GOT3 (cell line): ENCODE results near the gene P2RY14.
"Not testable (repeated sequence)": the region's sequence is repeated elsewhere in the genome, so short reads cannot be mapped to it uniquely, and the experiment has no call there.

ENCODE experiments used
- DNase-seq: peaks from one replicate; lab custom pipeline; 2025; ENCODE audit warnings: mixed read lengths; lab: John Stamatoyannopoulos, UW

The P2RY14 gene

DNA sequence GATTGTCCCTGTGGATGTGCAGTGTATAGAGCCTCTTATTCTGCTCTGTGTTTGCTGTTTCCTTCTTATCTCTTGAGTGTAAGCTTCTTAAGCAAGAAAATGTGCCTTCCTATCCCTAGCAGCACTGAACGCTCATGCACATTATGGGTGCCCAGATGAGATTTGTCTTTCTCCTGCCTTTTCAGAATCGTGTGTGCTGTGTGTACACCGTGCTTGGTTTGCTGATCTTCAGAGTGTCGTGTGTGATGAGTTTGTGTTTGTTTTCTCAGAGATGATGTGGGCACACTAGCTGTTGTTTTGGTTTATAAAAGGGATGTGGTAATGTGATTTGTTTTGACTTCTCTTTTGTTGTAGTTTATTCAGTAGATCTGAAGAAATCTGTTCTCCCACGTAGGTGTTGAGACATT is 95.1 kb downstream of the P2RY14 start:
- no peak for DNase-seq

DNA sequence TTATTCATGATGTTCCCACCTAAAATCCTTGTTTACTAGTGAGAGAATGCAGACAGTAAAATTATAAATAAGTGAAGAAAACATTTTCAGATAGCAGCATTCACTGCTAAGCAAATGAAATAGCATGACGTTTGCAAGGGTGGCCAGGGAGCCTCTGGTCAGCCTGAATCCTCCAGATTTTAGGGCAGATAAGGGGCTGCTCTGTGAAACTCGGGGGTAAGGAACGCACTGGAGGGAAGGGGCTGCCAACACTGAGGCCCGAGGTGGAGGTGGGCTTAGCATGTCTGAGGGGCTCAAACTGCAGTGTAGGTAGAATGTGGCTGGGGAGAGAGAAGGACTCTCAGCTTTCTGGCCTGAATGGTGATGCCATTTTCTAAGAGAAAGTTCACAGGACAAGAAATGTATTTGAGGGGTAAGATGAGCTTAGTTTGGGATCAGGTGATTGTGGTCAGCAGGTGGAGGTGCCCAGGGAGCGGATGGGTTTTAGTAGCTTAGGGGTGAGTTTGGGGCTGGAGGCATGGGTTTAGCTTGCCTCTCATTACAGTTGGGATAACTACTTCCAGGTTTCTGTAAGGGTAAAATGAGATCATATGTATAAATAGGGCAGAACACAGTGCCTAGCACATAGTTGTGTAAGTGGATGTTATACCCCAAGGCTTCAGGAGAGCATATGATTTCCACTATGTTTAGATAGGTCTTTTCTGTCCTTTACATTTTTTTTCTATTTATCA is 95.8 kb downstream of the P2RY14 start:
- no peak for DNase-seq

DNA sequence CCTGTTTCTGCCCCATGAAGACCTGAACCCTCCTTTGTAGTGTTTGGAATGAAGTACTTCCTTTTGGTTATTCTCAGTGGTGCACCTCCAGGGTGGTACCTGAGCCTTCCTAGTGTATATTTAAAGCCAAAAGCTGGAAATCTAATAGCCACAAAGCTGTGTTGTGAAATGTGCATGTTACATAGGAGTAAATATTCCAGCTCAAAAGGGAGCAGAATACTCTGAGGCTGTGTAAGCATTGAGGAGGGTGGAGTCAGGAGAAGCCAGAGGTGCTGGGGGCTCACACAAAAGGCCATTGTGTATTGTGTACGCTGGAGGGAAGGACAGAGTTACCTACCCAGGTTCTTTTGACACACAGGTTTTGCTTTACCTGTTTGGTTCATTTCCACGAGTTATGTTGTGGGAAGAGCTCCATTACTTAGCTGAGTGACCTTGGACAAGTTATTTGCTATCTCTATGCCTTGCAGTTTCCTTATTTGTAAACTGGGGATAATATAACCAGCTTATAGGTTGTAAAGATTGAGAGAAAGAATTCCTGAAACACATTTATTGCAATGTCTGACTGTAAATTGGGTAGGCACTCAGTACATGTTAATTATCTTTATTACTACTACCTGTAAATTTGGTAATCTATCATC is 100.0 kb downstream of the P2RY14 start:
- DNase-seq = no peak

DNA sequence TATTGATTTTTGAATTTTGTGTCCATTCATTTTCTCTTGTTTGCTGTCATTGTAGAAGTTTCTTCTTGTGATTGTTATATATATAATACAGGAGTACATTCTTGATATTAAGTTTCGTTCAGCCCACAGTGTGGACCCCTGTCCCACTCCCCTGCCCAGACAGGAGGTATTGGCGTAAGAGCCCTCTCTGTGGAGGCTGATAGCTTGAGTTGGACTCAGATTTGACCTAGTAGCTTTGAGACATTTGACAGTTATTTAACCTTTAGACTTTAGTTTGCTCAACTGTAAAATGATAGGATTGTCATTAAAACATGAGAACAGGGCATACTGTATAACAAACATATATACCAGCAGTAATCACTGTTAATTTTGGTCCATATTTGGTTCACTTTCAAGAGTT is 102.4 kb downstream of the P2RY14 start:
- DNase-seq = no peak

DNA sequence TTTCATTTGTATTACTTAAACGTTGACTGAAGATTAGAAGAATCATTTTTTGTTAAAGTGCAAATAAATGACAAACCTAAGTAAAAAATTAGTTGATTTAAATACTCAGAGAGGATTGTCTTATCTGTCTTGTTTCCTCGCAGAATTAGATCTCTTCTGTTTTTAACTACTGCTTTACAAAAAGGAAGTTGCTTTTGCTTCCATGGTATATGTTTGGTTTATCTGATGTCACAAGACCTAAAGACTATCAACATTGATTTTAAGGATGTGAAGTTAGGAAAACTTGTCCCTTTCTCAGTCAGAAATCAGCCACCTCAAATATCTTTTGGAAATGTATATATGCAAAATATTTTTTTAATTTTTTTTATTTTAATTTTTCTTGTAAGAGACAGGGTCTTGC is 104.0 kb downstream of the P2RY14 start:
- no peak for DNase-seq

DNA sequence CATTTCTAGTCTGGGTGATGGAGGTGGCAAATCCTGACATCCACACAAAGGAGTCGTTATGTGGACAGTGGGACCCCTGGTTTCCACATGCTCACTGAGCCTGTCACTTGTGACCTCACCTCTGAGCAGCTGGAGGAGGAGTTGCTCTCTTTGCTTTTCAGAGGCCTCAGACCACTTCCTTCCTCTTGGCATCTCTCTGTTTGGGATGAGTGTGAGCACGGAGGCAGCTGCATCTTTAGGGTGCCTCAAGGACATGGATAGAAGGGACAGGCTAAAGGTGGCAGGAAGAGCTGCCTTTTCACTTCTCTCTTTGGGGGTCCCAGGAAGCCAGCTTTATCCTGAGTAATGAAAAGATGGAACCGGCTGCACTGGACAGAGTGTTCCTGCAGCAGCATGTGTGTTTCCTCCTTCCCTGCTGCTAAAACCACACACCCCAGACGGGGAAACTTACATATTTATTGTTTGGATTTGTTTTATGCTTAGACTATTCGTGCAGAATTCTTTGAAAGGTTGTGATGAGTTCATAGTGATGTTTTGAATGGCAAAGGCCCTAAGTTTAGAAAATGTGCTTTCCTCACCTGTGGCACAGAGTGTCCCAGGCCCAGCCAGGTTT is 107.1 kb downstream of the P2RY14 start:
- no peak for DNase-seq

DNA sequence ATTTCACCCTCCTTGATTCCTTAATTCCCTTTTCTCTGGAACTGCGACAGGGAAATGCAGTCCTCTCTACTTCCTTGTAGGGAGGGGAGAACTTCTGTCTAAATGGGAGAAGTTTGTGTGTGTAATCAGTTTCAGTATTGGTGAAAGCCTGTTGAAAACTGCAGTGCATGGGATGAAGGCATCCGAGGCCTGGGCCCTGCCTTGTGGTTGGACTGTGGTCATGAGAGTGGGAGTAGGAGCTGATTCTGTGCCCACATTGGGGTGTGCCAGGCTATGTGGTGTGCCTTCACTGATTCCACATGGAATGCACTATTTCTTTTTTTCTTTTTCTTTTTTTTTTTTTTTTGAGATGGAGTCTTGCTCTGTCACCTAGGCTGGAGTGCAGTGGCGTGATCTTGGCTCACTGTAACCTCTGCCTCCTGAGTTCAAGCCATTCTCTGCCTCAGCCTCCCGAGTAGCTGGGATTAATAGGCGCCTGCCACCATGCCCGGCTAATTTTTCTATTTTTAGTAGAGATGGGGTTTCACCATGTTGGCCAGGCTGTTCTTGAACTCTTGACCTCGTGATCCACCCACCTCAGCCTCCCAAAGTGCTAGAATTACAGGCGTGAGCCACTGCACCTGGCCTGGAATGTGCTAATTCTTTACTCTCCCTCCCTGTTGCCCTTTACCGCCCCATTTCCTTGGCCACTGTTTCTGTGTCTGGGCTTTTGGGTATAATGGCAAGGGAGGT is 108.2 kb downstream of the P2RY14 start:
- not testable (repeated sequence) for DNase-seq

DNA sequence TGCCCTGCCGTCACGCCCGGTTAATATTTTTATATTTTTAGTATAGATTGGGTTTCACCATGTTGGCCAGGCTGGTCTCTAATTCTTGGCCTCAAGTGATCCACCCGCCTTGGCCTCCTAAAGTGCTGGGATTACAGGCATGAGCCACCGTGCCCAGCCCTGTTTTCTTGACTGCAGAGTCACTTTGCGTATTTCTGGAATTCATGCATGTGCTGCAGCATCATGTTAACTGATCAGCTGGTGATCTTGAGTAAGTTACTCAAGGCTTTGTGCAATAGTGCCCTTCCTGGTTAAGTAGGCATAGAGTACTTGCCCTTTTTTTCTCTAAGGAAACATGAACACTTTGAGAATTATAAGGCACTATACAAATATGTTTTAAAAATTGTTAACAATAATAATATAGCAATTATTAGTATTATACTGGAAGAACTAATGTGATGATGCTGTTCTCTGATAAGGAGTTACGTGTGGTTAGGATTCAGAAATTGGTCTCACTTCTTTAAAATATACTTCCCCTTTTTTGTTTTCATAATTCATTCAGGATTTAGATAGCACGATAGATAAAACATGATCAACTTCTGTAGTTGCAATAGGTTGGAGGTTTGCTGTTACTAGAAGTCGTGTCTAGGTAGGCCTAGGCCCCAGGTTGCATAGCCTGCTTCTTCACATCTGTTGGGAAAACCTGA is 108.9 kb downstream of the P2RY14 start:
- no peak for DNase-seq

DNA sequence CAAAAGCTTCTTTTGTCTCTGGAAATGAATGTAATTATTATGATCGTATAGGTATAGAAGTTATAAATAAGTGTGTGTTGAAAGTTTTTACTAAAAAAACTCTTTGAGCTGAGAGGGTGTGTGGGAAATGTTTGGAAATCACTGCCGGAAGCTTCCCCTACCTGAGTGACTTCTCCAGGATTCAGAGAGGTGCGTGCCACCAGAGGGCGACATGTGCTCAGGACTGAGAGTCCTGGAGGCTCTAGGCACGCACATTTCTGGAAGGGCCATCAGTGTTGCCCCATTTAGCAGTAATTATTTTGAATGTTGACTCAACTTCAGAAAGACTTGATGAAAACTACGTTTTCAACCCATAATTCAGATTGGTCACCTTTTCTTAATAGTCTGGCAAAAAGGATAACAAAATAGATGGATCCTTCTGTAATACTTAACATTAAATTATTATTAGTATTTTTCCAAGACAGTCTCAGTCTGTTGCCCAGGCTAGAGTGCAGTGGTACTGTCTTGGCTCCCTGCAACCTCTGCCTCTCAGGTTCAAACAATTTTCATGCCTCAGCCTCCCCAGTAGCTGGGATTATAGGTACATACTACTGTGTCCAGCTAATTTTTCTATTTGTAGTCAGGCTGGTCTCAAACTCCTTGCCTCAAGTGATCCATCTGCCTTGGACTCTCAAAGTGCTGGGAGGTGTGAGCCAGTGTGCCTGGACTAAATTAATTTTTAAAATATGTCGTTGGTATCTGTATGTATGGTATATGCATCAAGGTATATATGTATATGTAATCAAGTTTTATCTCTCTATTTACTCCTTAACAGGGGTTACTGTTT is 109.9 kb downstream of the P2RY14 start:
- DNase-seq = peak; percentile 22

DNA sequence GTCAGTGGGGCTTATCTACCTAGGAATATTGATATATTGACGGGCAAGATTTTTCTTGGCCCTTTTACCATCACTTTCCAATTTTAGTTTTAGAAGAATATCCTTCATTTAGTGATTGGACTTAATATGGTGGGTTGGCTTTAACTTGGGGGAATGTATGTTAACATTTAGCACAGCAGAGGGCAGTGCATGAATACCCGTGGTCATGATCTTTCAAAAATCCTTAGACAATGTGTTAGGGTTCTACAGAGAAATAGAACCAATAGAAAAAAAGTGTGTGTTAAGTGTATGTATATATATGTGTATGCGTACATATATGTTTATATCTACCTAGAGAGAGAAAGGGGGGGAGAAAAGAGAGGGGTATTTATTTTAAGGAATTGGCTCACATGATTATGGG is 112.2 kb downstream of the P2RY14 start:
- no peak for DNase-seq

DNA sequence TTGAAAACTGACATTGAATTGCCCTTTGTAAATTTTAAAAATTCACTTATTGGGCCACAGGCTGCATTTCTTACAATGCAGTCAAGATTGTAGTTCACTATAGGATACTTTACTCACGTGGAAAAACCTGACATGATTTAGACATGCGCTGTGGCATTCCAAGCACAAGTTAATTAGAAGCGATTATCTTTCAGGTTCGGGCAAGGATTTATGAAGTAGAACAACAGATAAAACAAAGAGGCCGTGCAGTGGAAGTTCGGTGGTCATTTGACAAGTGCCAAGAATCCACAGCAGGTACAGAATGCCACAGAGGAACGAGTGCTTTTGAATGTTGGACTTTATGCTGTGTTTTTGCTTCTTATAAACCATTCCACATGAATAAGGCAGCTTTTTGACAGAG is 113.1 kb downstream of the P2RY14 start:
- DNase-seq = no peak
